Smooth muscle cell (in vitro differentiated cells): ENCODE data around the gene C5orf63. TPM values are rescaled to one million over a fixed set of nuclear protein-coding genes. Genes with fewer than 3 reads are reported as not detected.
"Not testable (repeated sequence)": the region's sequence is repeated elsewhere in the genome, so short reads cannot be mapped to it uniquely, and the experiment has no call there.

Experiments used
- DNase-seq: peaks from one replicate; lab custom pipeline; 2025; ENCODE audit not compliant: unreplicated experiment; lab: John Stamatoyannopoulos, UW
- H2AFZ ChIP-seq: fragments of 200-600 bp; sonication (generic); 2 replicates; pipeline ENCODE4 v1.6.0; 2016; ENCODE audit warnings: antibody characterized with exemption, low read depth, mild to moderate bottlenecking
- H3F3A ChIP-seq: fragments of 200-600 bp; sonication (generic); 2 replicates; pipeline ENCODE4 v1.6.0; 2017; ENCODE audit warnings: antibody characterized with exemption, low read depth
- H3K27ac ChIP-seq: fragments of 200-600 bp; sonication (generic); 2 replicates; pipeline ENCODE4 v1.5.1; 2016; ENCODE audit warnings: low read depth, mild to moderate bottlenecking
- H3K27me3 ChIP-seq: fragments of 200-600 bp; sonication (generic); 2 replicates; pipeline ENCODE4 v1.6.1; 2016; ENCODE audit warnings: low read depth, mild to moderate bottlenecking
- H3K36me3 ChIP-seq: fragments of 200-600 bp; sonication (generic); 2 replicates; pipeline ENCODE4 v1.5.1; 2016; ENCODE audit warnings: low read depth
- H3K4me1 ChIP-seq: fragments of 200-600 bp; sonication (generic); 2 replicates; pipeline ENCODE4 v1.5.1; 2016; ENCODE audit warnings: low read depth
- H3K4me2 ChIP-seq: fragments of 200-600 bp; sonication (generic); 2 replicates; pipeline ENCODE4 v1.6.0; 2016; ENCODE audit warnings: mild to moderate bottlenecking
- H3K4me3 ChIP-seq: fragments of 200-600 bp; sonication (generic); 2 replicates; pipeline ENCODE4 v1.5.1; 2016; ENCODE audit warnings: mild to moderate bottlenecking
- H3K79me2 ChIP-seq: fragments of 200-600 bp; sonication (generic); 2 replicates; pipeline ENCODE4 v1.6.0; 2016; ENCODE audit warnings: low read depth, mild to moderate bottlenecking
- H3K9ac ChIP-seq: fragments of 200-600 bp; sonication (generic); 2 replicates; pipeline ENCODE4 v1.6.0; 2016; ENCODE audit warnings: low read depth
- H3K9me3 ChIP-seq: fragments of 200-600 bp; sonication (generic); replicated peaks from 2 replicates; pipeline ENCODE4 v1.5.1; 2016; ENCODE audit warnings: low read depth
- H4K20me1 ChIP-seq: fragments of 200-600 bp; sonication (generic); 2 replicates; pipeline ENCODE4 v1.6.0; 2016; ENCODE audit warnings: low read depth
- WGBS: methylation state at CpG from one replicate; pipeline ENCODE4 v1.1.7; 2016; ENCODE audit warnings: low lambda C conversion rate; 5-methylcytosine and 5-hydroxymethylcytosine counted together
- polyA plus RNA-seq: library from polyadenylated mRNA; unstranded; fragments of >200 nt; fragmentation: Nextera tagmentation; extraction: Ambion mirVana; gene quantifications from 2 replicates; pipeline ENCODE4 v1.2.1, GENCODE V29; 2016
- total RNA-seq: library from RNA; depleted of rRNA; stranded (reverse); fragments of >200 nt; gene quantifications from 2 replicates; pipeline ENCODE4 v1.2.3, GENCODE V29; 2014
- TF ChIP-seq, protein P1 (sequence below): fragments of 200-600 bp; sonication (generic); IDR thresholded peaks from 2 replicates; pipeline ENCODE4 v1.5.1; 2017; ENCODE audit warnings: borderline replicate concordance, mild to moderate bottlenecking, antibody characterized with exemption; ENCODE audit not compliant: insufficient read depth, poor library complexity, severe bottlenecking

C5orf63 gene
- 0.09 TPM in 1 of 2 replicates, not detected in the other for total RNA-seq
- polyA plus RNA-seq, result 0.84 and 2.1 TPM in 2 replicates

DNA sequence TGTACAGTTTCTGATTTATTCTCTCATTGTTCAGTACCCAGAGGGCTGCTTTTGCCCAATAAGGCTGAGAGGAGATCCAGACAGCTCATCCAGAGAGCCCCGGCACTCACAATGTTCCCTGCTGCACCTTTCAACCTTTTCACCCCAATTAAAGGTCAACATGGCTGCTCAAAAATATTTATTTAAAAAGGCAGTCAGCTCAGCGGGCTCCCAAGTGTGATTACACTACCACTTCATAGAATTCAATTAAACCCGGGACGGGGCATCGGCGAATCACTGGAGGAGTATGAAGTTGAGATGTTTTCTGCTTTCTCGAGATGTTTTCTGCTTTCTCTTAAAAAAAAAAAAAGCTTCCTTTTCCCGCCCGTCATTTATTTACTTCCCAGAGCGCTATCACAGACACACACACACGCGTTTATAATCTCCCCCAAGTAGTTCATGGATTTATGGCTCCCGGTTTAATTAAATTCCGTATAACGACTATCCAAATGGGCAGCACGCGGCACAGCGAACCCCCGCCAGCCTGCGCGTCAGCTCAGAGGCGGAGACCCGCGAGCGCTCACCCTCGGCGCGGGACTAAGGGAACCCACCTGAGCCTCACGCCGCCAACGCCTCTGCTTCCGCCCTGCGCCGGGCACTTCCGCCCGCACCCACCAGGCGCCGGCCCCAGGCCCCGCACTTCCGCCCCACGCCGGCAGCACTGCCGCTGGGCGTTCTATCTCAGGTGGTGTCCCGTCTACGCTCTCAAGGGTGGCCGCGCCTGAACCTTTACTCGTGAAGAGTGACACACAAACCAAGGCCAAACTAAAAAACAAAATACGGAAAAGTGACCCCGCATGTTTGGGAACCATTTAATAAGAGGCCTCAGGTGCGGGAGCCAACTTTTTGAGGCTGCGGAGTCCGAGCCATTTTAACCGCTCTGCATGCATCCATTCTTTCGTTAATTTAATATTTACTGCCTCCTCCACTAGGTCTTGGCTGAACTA is at the start of gene C5orf63:
Gene C5orf63, minus strand, starts transcription at position 642 of the 986 bp plus-strand sequence. CDS start 14,507 bp downstream, outside the sequence.
- Histone ChIP-seq H3K27ac (no peak within 1 kb of the TSS), H4K20me1 (no peaks in the 10 kb centered on the region), H3K9me3 (no peaks in the 10 kb centered on the region), H3K4me2 (peak within 1 kb of the TSS; percentile 66), H3K4me3 (peak within 1 kb of the TSS; percentile 35), H3F3A (no peaks in the 10 kb centered on the region), H3K79me2 (no peaks in the 10 kb centered on the region), H3K4me1 (no peaks in the 10 kb centered on the region), H2AFZ (peak within 1 kb of the TSS; percentile 55), H3K27me3 (no peaks in the 10 kb centered on the region), H3K9ac (no peak within 1 kb of the TSS), H3K36me3 (no peaks in the 10 kb centered on the region)
- TF ChIP-seq, protein P1, sequence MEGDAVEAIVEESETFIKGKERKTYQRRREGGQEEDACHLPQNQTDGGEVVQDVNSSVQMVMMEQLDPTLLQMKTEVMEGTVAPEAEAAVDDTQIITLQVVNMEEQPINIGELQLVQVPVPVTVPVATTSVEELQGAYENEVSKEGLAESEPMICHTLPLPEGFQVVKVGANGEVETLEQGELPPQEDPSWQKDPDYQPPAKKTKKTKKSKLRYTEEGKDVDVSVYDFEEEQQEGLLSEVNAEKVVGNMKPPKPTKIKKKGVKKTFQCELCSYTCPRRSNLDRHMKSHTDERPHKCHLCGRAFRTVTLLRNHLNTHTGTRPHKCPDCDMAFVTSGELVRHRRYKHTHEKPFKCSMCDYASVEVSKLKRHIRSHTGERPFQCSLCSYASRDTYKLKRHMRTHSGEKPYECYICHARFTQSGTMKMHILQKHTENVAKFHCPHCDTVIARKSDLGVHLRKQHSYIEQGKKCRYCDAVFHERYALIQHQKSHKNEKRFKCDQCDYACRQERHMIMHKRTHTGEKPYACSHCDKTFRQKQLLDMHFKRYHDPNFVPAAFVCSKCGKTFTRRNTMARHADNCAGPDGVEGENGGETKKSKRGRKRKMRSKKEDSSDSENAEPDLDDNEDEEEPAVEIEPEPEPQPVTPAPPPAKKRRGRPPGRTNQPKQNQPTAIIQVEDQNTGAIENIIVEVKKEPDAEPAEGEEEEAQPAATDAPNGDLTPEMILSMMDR, result no peak
- no peak for DNase-seq
- 75% methylated on average over 53 of the region's 56 CpGs for WGBS

DNA sequence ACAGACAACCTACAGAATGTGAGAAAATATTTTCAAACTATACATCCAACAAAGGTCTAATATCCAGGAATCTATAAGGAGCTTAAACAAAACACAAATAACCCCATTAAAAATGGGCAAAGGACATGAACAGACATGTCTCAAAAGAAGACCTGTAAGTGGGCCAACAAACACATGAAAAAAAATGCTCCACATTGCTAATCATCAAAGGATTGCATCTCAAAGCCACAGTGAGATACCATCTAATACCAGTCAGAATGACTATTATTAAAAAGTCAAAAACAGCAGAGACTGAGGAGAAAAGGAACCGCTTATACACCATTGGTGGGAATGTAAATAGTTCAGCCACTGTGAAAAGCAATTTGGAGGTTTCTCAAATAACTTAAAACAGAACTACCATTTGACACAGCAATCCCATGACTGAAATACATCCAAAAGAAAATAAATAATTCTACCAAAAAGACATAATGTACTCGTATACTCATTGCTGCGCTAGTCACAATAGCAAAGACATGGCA is 39.1 kb upstream of the C5orf63 start:
- 90% methylated on average over 3 of the region's 3 CpGs for WGBS
- TF ChIP-seq, protein P1, result no peak
- Histone ChIP-seq H3K36me3 (no peaks in the 10 kb centered on the region), H3K9ac (no peak overlapping the region), H3K9me3 (peaks cover 6% of the 10 kb centered on the region), H3K27ac (peak overlapping the region; percentile 78), H3K79me2 (no peaks in the 10 kb centered on the region), H2AFZ (peak overlapping the region; percentile 49), H3K4me3 (no peak overlapping the region), H3F3A (no peaks in the 10 kb centered on the region), H3K27me3 (no peaks in the 10 kb centered on the region), H3K4me2 (no peak overlapping the region), H4K20me1 (no peaks in the 10 kb centered on the region), H3K4me1 (no peaks in the 10 kb centered on the region)
- DNase-seq, result no peak

DNA sequence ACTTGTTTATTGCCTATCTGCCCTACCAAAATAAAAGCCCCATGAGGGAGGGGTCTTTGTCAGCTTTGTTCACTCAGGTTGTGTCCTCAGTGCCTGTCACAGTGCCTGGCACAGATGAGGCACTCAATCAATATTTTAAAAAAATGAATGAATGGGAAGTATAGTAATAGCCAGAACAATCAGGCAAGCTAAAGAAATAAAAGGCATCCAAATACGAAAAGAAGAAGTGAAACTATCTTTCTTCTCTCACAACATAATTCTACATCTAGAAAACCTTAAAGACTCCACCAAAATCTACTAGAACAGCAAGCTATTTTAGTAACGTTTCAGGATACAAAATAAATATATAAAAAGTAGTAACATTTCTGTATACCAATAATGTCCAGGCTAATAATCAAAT is 37.8 kb upstream of the C5orf63 start:
- TF ChIP-seq, protein P1, result no peak
- no peak overlapping the region for H3K4me2 ChIP-seq
- no peaks in the 10 kb centered on the region for H3K4me1 ChIP-seq
- no peak overlapping the region for H3K27ac ChIP-seq
- H3K9me3 ChIP-seq, result peaks cover 6% of the 10 kb centered on the region
- no peaks in the 10 kb centered on the region for H4K20me1 ChIP-seq
- DNase-seq, result no peak
- no peaks in the 10 kb centered on the region for H3K79me2 ChIP-seq
- H3F3A ChIP-seq, result no peaks in the 10 kb centered on the region
- H3K27me3 ChIP-seq, result no peaks in the 10 kb centered on the region
- H3K4me3 ChIP-seq, result no peak overlapping the region
- H2AFZ ChIP-seq, result no peak overlapping the region
- WGBS, result 88% methylated on average over 2 of the region's 2 CpGs
- no peak overlapping the region for H3K9ac ChIP-seq
- H3K36me3 ChIP-seq, result no peaks in the 10 kb centered on the region

DNA sequence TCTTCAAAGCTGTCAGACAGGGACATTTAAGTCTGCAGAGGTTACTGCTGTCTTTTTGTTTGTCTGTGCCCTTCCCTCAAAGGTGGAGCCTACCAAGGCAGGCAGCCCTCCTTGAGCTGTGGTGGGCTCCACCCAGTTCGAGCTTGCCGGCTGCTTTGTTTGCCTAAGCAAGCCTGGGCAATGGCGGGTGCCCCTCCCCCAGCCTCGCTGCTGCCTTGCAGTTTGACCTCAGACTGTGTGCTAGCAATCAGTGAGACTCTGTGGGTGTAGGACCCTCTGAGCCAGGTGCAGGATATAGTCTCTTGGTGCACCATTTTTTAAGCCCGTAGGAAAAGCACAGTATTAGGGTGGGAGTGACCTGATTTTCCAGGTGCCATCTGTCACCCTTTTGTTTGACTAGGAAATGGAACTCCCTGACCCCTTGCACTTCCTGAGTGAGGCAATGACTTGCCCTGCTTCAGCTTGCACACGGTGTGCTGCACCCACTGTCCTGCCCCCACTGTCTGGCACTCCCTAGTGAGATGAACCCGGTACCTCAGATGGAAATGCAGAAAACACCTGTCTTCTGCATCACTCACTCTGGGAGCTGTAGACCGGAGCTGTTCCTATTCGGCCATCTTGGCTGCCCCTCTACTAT is 35.4 kb upstream of the C5orf63 start:
- not testable (repeated sequence) for H3K4me3 ChIP-seq, H3K4me1 ChIP-seq, H3K9me3 ChIP-seq, H3K27ac ChIP-seq, H3K4me2 ChIP-seq, H2AFZ ChIP-seq, H3F3A ChIP-seq, H3K9ac ChIP-seq, DNase-seq, H3K79me2 ChIP-seq, H3K27me3 ChIP-seq, H4K20me1 ChIP-seq, H3K36me3 ChIP-seq
- WGBS, result 96% methylated on average over 9 of the region's 9 CpGs
